Daoy (cell line): ENCODE data around the gene AGXT. TPM values are rescaled to one million over a fixed set of nuclear protein-coding genes. Genes with fewer than 3 reads are reported as not detected.

ENCODE experiments used
- DNase-seq: peaks from one replicate; pipeline ENCODE4 v3.0.0-alpha.2; 2015; ENCODE audit warnings: low read depth
- total RNA-seq: library from RNA; depleted of rRNA; stranded (reverse); fragments of >200 nt; shearing (Covaris generic); gene quantifications from 2 replicates; pipeline ENCODE4 v1.2.3, GENCODE V29; 2014

AGXT gene
- total RNA-seq, 1 experiment from 2014 or later = not detected

GRCh38 chr2:240914645-240915525 is 46.3 kb downstream of the AGXT start:
- DNase-seq = no peak

GRCh38 chr2:240915526-240916341 is 47.1 kb downstream of the AGXT start:
- no peak for DNase-seq

- peak; percentile 82 for DNase-seq
These were observed 48.0 kb downstream of the AGXT start for GRCh38 chr2:240916571-240917008.

- DNase-seq = no peak
These were observed 48.5 kb downstream of the AGXT start for GRCh38 chr2:240917009-240917683.

GRCh38 chr2:240917684-240918257 is 49.1 kb downstream of the AGXT start:
- no peak for DNase-seq

- peak; percentile 2 for DNase-seq
These were observed 49.9 kb downstream of the AGXT start for GRCh38 chr2:240918258-240919091.

GRCh38 chr2:240919161-240919781 is 50.6 kb downstream of the AGXT start:
- DNase-seq = peak; percentile 2

- peak; percentile 4 for DNase-seq
These were observed 51.5 kb downstream of the AGXT start for GRCh38 chr2:240919786-240920782.

GRCh38 chr2:240920783-240921231 is 52.2 kb downstream of the AGXT start:
- no peak for DNase-seq

- peak; percentile 96 for DNase-seq
These were observed 52.8 kb downstream of the AGXT start for GRCh38 chr2:240921311-240921994.

GRCh38 chr2:240921995-240922244 is 53.3 kb downstream of the AGXT start:
- DNase-seq = no peak

GRCh38 chr2:240922245-240922981 is 53.8 kb downstream of the AGXT start:
- no peak for DNase-seq

GRCh38 chr2:240922982-240923537 is 54.4 kb downstream of the AGXT start:
- peak; percentile 26 for DNase-seq

GRCh38 chr2:240925191-240925567 is 56.6 kb downstream of the AGXT start:
- DNase-seq = no peak

GRCh38 chr2:240925568-240926515 is 57.2 kb downstream of the AGXT start:
- DNase-seq = no peak
